ENCODE measurements around the gene ANTKMT.

GRCh38 chr16:684071-684794 lies 36.7 kb upstream of the ANTKMT start, which contains the start of gene JMJD8:
- peak; percentile 97 for TF ChIP-seq POLR2A (IDR thresholded peaks at IDR 0.05; ENCODE audit: low read depth, low read length)
- TF ChIP-seq POLR2AphosphoS5 (IDR thresholded peaks at IDR 0.05; ENCODE audit: low read depth, low read length), result peak; percentile 90
- peak; percentile 85 for TF ChIP-seq TAF1 (IDR thresholded peaks at IDR 0.05; ENCODE audit: borderline replicate concordance, low read depth, low read length)

Data from GM12892 (cell line).